ENCODE measurements around the gene DSCAML1.

GRCh38 chr11:117466966-117467365 is 330.1 kb downstream of the DSCAML1 start:
- TF ChIP-seq CTCF (IDR thresholded peaks at IDR 0.05) (no peak), POLR2A (IDR thresholded peaks at IDR 0.05) (no peak), POLR2AphosphoS5 (IDR thresholded peaks at IDR 0.05) (no peak)
